Aorta (tissue), 5 donors: ENCODE data around the gene SEC14L6. TPM values are rescaled to one million over a fixed set of nuclear protein-coding genes. Genes with fewer than 3 reads are reported as not detected.

Experiments used
- ATAC-seq: fragments of 200-7000 bp; cut with Tn5 transposase; one replicate; pipeline ENCODE4 v1.9.1; 2022; ENCODE audit warnings: moderate library complexity; ENCODE audit not compliant: low FRiP score
- DNase-seq, 2 donors: peaks; one replicate each; pipeline ENCODE4 v3.0.0-alpha.2; 2020
- H3K27ac ChIP-seq, 2 donors: one replicate each; pipeline ENCODE4 v1.5.1; 2013; ENCODE audit warnings: low read length in 2 of 2, mild to moderate bottlenecking in 2 of 2, moderate library complexity in 2 of 2, control low read depth in 1 of 2, inconsistent platforms in 1 of 2, low read depth in 1 of 2
- H3K27me3 ChIP-seq, 2 donors: one replicate each; pipeline ENCODE4 v1.6.1; 2013; ENCODE audit warnings: control low read depth in 1 of 2, low read length in 1 of 2, mild to moderate bottlenecking in 1 of 2, moderate library complexity in 1 of 2; ENCODE audit not compliant: insufficient read depth in 2 of 2, control insufficient read depth in 1 of 2
- H3K36me3 ChIP-seq, 2 donors: one replicate each; pipeline ENCODE4 v1.6.1; 2013; ENCODE audit warnings: control low read depth in 1 of 2, low read length in 1 of 2, mild to moderate bottlenecking in 1 of 2; ENCODE audit not compliant: insufficient read depth in 2 of 2, control insufficient read depth in 1 of 2
- H3K4me1 ChIP-seq, 2 donors: one replicate each; pipeline ENCODE4 v1.6.1; 2013; ENCODE audit warnings: low read length in 2 of 2, control low read depth in 1 of 2, mild to moderate bottlenecking in 1 of 2, moderate library complexity in 1 of 2; ENCODE audit not compliant: insufficient read depth in 2 of 2, control insufficient read depth in 1 of 2
- H3K4me3 ChIP-seq, 2 donors: one replicate each; pipeline ENCODE4 v1.5.1; 2013; ENCODE audit warnings: low read length in 2 of 2, control low read depth in 1 of 2, mild to moderate bottlenecking in 1 of 2
- H3K9me3 ChIP-seq: one replicate; pipeline ENCODE4 v1.6.1; 2013; ENCODE audit warnings: mild to moderate bottlenecking, low read length; ENCODE audit not compliant: control insufficient read depth
- WGBS, 2 donors: extraction: QIAGEN DNeasy Blood & Tissue Kit; methylation state at CpG; one replicate each; pipeline ENCODE4 v1.1.7; 2013; 5-methylcytosine and 5-hydroxymethylcytosine counted together
- intact Hi-C, 2 donors: fragments of 100-400 bp; cut with DNase I; formaldehyde crosslinking; loops; one replicate each; pipeline versions ENCODE4 v1.14.2 to v1.15.0; 2022
- polyA plus RNA-seq, 2 donors: library from polyadenylated mRNA; stranded (reverse); fragments of 200-250 nt; gene quantifications; one replicate each; pipeline ENCODE4 v1.2.3, GENCODE V29; 2013
- total RNA-seq, 2 donors: library from RNA; stranded (reverse); fragmentation: NEBNext Ultra II Directional; extraction: Animal tissue kit (Norgen Biotek cat#: 25700); gene quantifications; one replicate each; pipeline ENCODE4 v1.2.1, GENCODE V29; 2021
- donor health status: healthy with polysubstance abuse.
- donor health status: Bipolar disorder and iron deficiency.
- donor health status: DM: no; HTN: no; CAD: no.
- donor health status: DM: no; HTN: no; CAD: no.
- donor health status: DM: yes; HTN: yes; CAD: no.

The SEC14L6 gene
- total and polyA plus RNA-seq, 4 donors = 0.13 to 2.2 (median 1.2) TPM

- H3K4me1 ChIP-seq = no peaks in the 10 kb centered on the region
- ATAC-seq (peak; percentile 76), DNase-seq (peak; percentile 68 to 85)
- H3K4me3 ChIP-seq = no peak overlapping the region
- H3K27ac ChIP-seq = no peak overlapping the region
- H3K27me3 ChIP-seq = no peaks in the 10 kb centered on the region
- intact Hi-C loops = loop anchor here in 1 of 2 donors (2.0 kb wide), 1 partner anchor 95 kb away; no protein-coding TSS in a partner anchor
- WGBS, 2 donors = 26 to 32% methylated on average over 18 of the region's 18 CpGs
- H3K36me3 ChIP-seq = no peaks in the 10 kb centered on the region
- peaks cover 3% of the 10 kb centered on the region for H3K9me3 ChIP-seq
Measured at GRCh38 chr22:30485362-30485988, 61.1 kb downstream of the SEC14L6 start.

GRCh38 chr22:30483169-30483568 is 63.4 kb downstream of the SEC14L6 start:
- Histone ChIP-seq H3K27me3 (no peaks in the 10 kb centered on the region), H3K4me3 (no peak overlapping the region), H3K27ac (no peak overlapping the region), H3K9me3 (peaks cover 3% of the 10 kb centered on the region), H3K36me3 (no peaks in the 10 kb centered on the region), H3K4me1 (no peaks in the 10 kb centered on the region)
- intact Hi-C loops = no loop called here
- WGBS, 2 donors = 81 to 93% methylated on average over 1 of the region's 1 CpG
- DNase-seq (no peak), ATAC-seq (no peak)

DNA sequence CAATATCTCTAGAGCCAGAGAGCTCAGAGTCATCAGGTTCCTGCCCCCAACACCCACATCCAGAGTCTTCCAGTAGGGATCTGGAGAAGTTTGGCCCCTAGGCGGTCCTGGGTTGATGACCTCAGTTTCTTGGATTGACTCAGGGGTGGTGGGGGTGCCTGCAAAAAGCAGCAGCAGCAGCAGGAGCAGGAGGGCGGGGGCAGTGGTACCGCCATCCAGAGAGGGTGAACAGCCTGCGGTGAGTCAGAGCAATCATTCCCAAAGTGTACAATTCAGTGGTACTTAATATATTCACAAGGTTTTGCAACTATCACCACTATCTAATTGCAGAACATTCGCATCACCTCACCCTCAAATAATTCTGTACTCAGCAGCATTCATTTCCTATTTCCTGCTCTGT is 64.8 kb downstream of the SEC14L6 start:
- DNase-seq = no peak
- WGBS, 2 donors = 75 to 85% methylated on average over 5 of the region's 5 CpGs
- intact Hi-C loops = no loop called here
- Histone ChIP-seq H3K36me3 (no peaks in the 10 kb centered on the region), H3K4me1 (no peaks in the 10 kb centered on the region), H3K27ac (no peak overlapping the region), H3K9me3 (peaks cover 3% of the 10 kb centered on the region), H3K27me3 (no peaks in the 10 kb centered on the region), H3K4me3 (no peak overlapping the region)
- ATAC-seq = no peak

- H3K4me3 ChIP-seq = no peak overlapping the region
- no peaks in the 10 kb centered on the region for H3K27me3 ChIP-seq
- intact Hi-C loops = no loop called here
- ATAC-seq = no peak
- no peak for DNase-seq
- no peak overlapping the region for H3K27ac ChIP-seq
- H3K4me1 ChIP-seq = no peaks in the 10 kb centered on the region
- no peaks in the 10 kb centered on the region for H3K36me3 ChIP-seq
- 47 to 48% methylated on average over 2 of the region's 2 CpGs for WGBS, 2 donors
- peaks cover 3% of the 10 kb centered on the region for H3K9me3 ChIP-seq
Measured at GRCh38 chr22:30479981-30480380, 66.6 kb downstream of the SEC14L6 start.

DNA sequence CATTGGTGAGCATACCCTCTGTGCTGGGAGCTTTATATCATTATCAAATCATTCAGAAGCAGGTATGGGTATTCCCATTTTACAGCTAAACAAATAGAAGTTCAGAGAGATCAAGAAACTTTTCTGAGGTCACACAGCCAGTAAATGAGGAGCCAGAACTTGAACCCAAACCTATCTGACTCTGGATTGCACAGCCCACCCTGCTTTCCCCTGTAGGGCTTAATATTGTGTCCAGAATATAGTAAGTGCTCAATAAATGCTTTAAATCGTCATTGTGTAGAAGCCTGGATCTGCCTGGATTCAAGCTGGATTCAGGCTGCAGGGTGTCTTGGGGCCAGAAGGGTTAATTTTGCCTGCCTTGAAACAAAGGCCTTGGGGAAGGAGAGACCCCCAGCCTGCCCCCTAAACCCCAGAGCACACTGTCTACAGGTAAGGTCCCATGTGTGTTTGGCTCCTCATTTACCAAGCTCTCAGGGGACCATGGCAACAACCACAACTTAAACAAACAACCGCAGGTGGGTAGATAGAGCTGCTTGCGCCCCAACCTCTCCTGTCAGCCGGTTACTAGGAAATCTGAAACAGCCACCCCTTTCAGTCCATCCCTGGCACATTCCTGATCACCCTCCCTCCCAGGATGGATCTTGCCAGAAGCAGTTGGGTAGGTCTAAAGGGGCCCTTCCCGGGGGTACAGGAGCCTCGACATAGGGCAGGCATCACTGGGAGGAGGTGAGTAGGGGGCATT is 71.7 kb downstream of the SEC14L6 start:
- Histone ChIP-seq H3K4me3 (no peak overlapping the region), H3K27ac (no peak overlapping the region), H3K4me1 (no peaks in the 10 kb centered on the region), H3K36me3 (no peaks in the 10 kb centered on the region), H3K9me3 (no peaks in the 10 kb centered on the region), H3K27me3 (peaks cover 0 to 2% of the 10 kb centered on the region in 2 donors)
- ATAC-seq = no peak
- DNase-seq = no peak
- WGBS, 2 donors = 51 to 53% methylated on average over 6 of the region's 6 CpGs
- intact Hi-C loops = no loop called here

- 90 to 98% methylated on average over 4 of the region's 4 CpGs for WGBS, 2 donors
- Histone ChIP-seq H3K4me3 (no peak overlapping the region), H3K27me3 (peaks cover 0 to 2% of the 10 kb centered on the region in 2 donors), H3K4me1 (no peaks in the 10 kb centered on the region), H3K36me3 (no peaks in the 10 kb centered on the region), H3K27ac (no peak overlapping the region), H3K9me3 (no peaks in the 10 kb centered on the region)
- ATAC-seq (no peak), DNase-seq (no peak)
- intact Hi-C loops = no loop called here
Measured at GRCh38 chr22:30474121-30474520, 72.4 kb downstream of the SEC14L6 start.

GRCh38 chr22:30472994-30473720 is 73.4 kb downstream of the SEC14L6 start:
- no peaks in the 10 kb centered on the region for H3K9me3 ChIP-seq
- no peaks in the 10 kb centered on the region for H3K4me1 ChIP-seq
- H3K27me3 ChIP-seq = peaks cover 0 to 2% of the 10 kb centered on the region in 2 donors
- intact Hi-C loops = loop anchor here in 1 of 2 donors (2.0 kb wide), 1 partner anchor 24 kb away; no protein-coding TSS in a partner anchor
- no peak overlapping the region for H3K4me3 ChIP-seq
- H3K27ac ChIP-seq = no peak overlapping the region
- no peaks in the 10 kb centered on the region for H3K36me3 ChIP-seq
- WGBS, 2 donors = 66 to 68% methylated on average over 4 of the region's 4 CpGs
- no peak for DNase-seq
- no peak for ATAC-seq
